Mucosa of descending colon (tissue), 3 donors: Measurements from ENCODE around the gene CA5A. TPM values are rescaled to one million over a fixed set of nuclear protein-coding genes. Genes with fewer than 3 reads are reported as not detected.
A peak's percentile ranks its signal among the peaks of the same experiment; 100 is the strongest.

Experiments
- ATAC-seq: fragments of 200-7000 bp; cut with Tn5 transposase; one replicate; pipeline ENCODE4 v1.9.1; 2020; ENCODE audit warnings: mild to moderate bottlenecking, moderate library complexity
- DNase-seq, 3 donors: peaks; one replicate each; pipeline ENCODE4 v3.0.0-alpha.2; 2020
- H3K36me3 ChIP-seq: fragments of 200-600 bp; one replicate; pipeline ENCODE4 v1.8.0; 2021; ENCODE audit warnings: low read depth, mild to moderate bottlenecking
- H3K4me1 ChIP-seq: fragments of 200-600 bp; one replicate; pipeline ENCODE4 v1.8.0; 2021; ENCODE audit warnings: low read depth, mild to moderate bottlenecking
- H3K4me3 ChIP-seq: fragments of 200-600 bp; one replicate; pipeline ENCODE4 v1.8.0; 2021; ENCODE audit warnings: mild to moderate bottlenecking
- H3K9me3 ChIP-seq: fragments of 200-600 bp; one replicate; pipeline ENCODE4 v1.8.0; 2021; ENCODE audit warnings: mild to moderate bottlenecking
- intact Hi-C, 2 donors: fragments of 100-400 bp; cut with DNase I in 1 of 2; cut with micrococcal nuclease in 1 of 2; formaldehyde crosslinking; loops; one replicate each; pipeline versions ENCODE4 v1.11.0 to v1.11.1; 2022; cut with DNase I, micrococcal nuclease
- total RNA-seq, 3 donors: library from RNA; stranded (reverse); fragmentation: NEBNext Ultra II Directional in 2 of 3; extraction: Animal tissue kit (Norgen Biotek cat#: 25700) in 2 of 3; gene quantifications; one replicate each; pipeline versions ENCODE4 v1.2.1 to v1.2.4, GENCODE V29; 2021 to 2023
- TF ChIP-seq, protein P1 (sequence below): fragments of 200-600 bp; IDR thresholded peaks from one replicate; pipeline ENCODE4 v1.8.0; 2022; ENCODE audit warnings: antibody characterized with exemption, mild to moderate bottlenecking
- donor health status: DM: no; HTN: no; CAD: no; lungs with moderate emphysema.
- donor health status: DM: no; HTN: no; CAD: no.
- donor health status: DM: no; HTN: yes; CAD: no.

The CA5A gene
- total RNA-seq, 3 donors from 2014 or later = 0.05 to 0.25 TPM; not detected in 1

DNA sequence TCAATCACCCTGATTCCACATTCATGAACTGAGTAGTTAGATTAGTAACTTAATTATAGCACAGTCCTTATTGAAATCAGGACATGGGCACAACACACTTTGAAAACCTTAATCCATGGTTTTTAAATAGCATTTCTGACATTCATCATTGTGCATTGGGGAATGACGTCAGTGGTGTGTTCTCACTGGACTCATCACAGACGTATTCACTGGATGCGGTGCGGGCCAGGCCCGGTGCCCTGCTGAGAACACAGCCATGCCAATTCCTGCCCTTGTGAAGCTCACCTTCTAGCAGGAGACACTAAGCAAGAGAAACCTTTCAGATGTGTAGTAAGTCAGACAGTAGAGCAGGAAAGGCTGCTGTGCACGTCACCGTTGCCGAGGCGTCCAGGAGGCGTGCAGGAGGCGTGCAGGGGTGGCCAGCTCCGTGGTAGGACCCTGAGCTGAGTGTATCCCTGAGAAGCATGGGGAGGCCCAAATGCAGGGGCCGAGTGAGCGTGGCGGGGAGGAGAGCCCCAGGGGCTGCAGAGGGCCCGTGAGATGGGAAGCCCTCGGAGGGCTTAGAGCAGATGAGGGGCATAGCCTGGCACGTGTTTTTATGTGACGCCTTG is 27.8 kb upstream of the CA5A start:
- TF ChIP-seq, protein P1, sequence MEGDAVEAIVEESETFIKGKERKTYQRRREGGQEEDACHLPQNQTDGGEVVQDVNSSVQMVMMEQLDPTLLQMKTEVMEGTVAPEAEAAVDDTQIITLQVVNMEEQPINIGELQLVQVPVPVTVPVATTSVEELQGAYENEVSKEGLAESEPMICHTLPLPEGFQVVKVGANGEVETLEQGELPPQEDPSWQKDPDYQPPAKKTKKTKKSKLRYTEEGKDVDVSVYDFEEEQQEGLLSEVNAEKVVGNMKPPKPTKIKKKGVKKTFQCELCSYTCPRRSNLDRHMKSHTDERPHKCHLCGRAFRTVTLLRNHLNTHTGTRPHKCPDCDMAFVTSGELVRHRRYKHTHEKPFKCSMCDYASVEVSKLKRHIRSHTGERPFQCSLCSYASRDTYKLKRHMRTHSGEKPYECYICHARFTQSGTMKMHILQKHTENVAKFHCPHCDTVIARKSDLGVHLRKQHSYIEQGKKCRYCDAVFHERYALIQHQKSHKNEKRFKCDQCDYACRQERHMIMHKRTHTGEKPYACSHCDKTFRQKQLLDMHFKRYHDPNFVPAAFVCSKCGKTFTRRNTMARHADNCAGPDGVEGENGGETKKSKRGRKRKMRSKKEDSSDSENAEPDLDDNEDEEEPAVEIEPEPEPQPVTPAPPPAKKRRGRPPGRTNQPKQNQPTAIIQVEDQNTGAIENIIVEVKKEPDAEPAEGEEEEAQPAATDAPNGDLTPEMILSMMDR = no peak
- intact Hi-C loops = no loop called here

DNA sequence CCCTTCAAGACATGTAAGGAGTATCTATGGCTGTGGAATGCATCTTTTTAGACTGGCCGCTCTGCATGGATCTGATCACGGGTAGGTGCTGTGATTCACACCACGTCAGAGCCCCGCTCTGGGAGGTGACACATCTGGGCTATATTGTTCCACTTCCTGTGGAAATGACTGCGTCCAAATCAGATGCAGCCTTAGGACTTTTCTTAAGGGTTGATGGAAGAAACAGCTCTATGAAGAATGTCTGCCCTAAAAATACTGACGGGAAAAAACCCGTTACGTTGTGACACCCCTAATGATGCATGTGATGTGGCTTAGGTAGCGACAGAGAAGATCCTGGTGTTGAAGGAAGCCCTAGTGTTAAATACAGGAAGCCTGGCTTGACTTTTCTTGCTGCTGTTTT is 27.1 kb upstream of the CA5A start:
- DNase-seq (no peak), ATAC-seq (peak; percentile 36)
- Histone ChIP-seq H3K4me3 (no peak overlapping the region), H3K36me3 (no peaks in the 10 kb centered on the region), H3K9me3 (no peaks in the 10 kb centered on the region), H3K4me1 (peaks cover 15% of the 10 kb centered on the region)
- intact Hi-C loops = no loop called here
- TF ChIP-seq, protein P1 = no peak

More for the DNA sequence above, 27.8 kb upstream of the CA5A start:
- Histone ChIP-seq H3K4me3 (no peak overlapping the region), H3K36me3 (no peaks in the 10 kb centered on the region), H3K9me3 (no peaks in the 10 kb centered on the region), H3K4me1 (peaks cover 15% of the 10 kb centered on the region)
- no peak for DNase-seq
- ATAC-seq = no peak

DNA sequence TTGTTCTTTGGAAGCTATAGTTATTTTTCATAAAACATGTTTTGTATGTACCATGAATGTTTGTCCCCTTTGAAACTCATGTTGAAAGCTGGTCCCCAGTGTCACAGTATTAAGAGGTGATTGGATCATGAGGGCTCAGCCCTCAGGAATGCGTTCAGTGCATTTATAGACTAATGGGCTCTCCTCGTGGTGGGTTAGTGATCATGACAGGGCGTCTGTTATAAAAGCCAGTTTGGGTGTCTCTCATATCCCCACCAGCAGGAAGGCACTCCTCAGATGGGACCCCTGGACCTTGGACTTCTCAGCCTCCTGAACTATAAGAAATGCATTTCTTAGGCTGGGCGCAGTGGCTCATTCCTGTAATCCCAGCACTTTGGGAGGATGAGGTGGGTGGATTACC is 25.3 kb upstream of the CA5A start:
- Histone ChIP-seq H3K36me3 (no peaks in the 10 kb centered on the region), H3K4me3 (no peak overlapping the region), H3K4me1 (peaks cover 12% of the 10 kb centered on the region), H3K9me3 (no peaks in the 10 kb centered on the region)
- TF ChIP-seq, protein P1 = no peak
- DNase-seq (no peak), ATAC-seq (no peak)
- intact Hi-C loops = no loop called here

DNA sequence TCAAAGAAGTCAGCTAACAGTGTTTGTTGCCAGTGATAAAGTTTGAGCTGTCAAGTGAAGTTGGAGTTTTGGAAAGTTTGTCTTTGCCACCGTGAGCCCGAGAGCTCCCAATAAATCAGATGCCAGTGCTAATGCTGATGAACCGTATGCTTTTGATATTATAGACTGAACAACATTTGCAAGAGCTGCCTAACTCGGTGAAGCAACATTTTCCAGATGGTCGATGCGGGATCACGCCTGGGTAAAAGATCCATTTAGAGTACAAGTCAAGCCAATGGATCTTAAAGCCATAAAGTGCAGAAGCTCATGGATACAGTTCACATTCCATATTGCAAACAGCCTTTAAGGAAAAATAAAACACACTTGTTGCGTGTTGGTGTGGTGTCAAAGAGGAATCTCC is 24.5 kb upstream of the CA5A start:
- no peak for DNase-seq
- no peak overlapping the region for H3K4me3 ChIP-seq
- H3K9me3 ChIP-seq = no peaks in the 10 kb centered on the region
- no peaks in the 10 kb centered on the region for H3K36me3 ChIP-seq
- TF ChIP-seq, protein P1 = no peak
- no peak for ATAC-seq
- intact Hi-C loops = no loop called here
- peaks cover 4% of the 10 kb centered on the region for H3K4me1 ChIP-seq

DNA sequence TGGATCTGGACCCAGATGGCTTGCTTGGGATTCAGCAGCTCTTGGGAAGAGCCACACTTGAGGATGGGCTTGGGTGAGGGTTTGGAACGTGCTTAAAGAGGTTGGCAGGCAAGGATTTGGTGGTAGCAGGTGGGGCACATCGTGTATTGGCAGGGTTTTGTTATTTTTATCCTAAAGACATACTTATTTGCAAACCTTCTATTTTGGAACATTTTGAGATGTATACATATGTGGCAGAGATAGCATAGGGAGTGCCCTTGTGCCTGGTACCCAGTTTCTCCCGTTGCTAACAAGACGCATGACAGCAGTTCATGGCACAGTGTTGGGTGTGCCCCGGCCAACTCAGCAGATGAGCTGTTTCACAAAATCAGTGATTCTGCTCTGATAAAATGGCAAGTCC is 24.0 kb upstream of the CA5A start:
- Histone ChIP-seq H3K36me3 (no peaks in the 10 kb centered on the region), H3K4me1 (no peaks in the 10 kb centered on the region), H3K4me3 (no peak overlapping the region), H3K9me3 (no peaks in the 10 kb centered on the region)
- ATAC-seq (no peak), DNase-seq (no peak)
- TF ChIP-seq, protein P1 = no peak
- intact Hi-C loops = no loop called here
